AG20443 (cell line): ENCODE measurements around the gene ZBTB7C.

Experiments
- DNase-seq: peaks from one replicate; pipeline ENCODE4 v3.0.0; 2012; ENCODE audit warnings: low spot score, mixed read lengths

Gene ZBTB7C

DNA sequence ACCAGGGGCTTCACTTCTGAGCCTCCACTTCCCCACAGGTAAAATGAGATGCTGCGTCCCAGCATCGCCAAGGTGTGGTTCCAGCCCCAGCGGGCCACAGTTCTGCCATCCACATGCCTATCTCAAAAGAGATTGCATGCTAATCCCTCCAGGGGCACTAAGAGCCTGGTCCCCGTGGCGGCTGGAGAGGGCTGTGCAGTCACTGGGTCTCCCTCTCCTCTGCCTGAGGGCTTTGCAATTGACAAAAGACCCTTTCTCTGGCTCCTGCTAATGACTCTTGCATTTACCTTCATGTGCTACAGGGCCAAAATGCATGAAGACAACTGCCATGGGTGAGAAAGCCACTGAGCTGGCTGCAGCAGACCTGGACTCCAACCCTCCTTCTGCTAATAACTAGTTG lies 18.5 kb downstream of the ZBTB7C start:
- no peak for DNase-seq

GRCh38 chr18:48388478-48388877 lies 20.7 kb downstream of the ZBTB7C start:
- DNase-seq, result no peak

DNA sequence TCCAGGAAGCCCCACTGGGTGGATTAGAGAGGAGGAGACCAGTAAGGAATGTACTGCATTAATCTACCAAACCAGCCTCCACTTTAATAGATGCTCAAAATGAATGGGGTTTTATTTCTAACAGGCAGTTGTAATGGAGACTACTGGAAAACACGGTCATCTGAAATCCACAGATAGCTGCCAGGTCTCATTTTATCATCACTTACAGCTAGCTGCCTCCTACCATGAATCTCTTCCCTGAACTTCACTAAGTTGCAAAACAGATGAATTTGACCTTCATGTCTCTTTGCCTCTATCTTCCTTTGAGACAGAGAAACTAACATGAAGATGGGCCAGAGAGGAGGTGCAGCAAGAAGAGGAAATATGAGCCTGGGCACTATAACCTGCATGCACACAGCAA lies 21.9 kb downstream of the ZBTB7C start:
- DNase-seq, result no peak

- no peak for DNase-seq
These were observed 23.6 kb downstream of the ZBTB7C start for GRCh38 chr18:48385596-48385995.

DNA sequence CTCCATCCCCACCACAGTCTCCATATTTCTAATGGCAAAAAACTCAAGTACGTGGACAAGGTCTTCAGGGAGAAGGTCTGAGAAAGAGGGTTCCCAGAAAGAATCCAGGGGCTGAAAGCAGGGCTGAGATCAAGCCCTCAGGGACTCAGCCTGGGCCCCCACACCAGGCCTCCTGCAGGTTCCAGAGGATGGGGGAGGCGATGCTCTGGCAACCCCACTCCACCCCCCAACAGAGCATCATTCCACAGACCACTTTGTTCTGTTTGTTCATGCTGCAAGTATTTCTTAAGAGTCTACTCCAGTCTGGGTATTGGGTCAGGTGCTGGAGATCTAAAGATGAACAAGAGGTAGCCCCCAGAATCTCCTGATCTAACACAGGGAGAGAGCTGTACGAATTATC lies 32.2 kb downstream of the ZBTB7C start:
- DNase-seq, result no peak

DNA sequence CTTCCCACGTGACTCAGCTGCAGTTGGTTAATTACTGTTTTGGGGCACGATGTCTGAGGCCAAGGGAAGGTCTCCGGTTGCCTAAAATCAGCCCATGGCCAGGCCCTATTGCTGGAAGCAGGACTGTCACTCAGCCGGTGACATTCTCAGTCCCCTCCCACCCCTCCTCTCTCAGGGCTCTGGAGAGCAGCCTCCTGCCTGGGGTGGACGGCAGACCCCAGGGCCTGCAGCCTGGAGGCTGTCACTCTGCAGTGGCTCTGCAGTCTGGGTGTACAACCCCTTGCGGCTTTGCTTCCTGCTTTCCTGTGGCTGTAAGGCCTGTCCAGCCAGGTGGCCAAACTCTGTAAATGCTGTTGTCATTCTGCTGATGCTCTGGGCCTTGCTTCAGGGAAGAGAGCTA lies 32.8 kb downstream of the ZBTB7C start:
- DNase-seq, result no peak

DNA sequence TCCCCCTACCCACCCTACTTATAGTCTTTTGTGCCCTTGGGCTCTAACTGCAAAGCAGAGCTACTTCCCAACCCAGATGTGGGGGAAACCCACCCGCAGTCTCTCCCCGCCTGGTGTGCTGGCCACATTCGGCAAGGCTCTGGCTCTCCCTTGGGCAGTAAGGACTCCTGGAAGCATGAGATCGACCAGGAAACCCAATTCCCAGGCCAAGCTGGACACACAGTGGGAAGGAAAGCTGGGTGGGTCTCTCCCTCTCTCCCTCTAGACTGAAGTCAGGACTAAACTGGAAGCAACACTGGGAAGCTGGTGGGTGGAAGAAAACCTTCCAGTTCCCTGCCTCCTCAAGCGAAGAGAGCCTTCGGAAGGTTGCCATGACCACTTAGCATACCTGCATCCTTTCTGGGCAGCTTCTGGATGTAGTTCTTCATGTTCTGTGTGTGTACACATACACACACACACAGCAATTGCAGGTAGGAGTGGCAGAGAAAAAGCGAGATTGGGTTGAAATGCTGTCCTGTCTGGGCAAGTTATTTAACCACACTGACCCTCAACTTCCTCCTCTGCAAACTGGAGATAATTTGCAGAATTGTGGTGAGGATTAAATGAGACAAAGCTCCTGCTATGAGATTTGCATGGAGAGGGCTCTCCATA lies 33.9 kb downstream of the ZBTB7C start:
- DNase-seq, result no peak

DNA sequence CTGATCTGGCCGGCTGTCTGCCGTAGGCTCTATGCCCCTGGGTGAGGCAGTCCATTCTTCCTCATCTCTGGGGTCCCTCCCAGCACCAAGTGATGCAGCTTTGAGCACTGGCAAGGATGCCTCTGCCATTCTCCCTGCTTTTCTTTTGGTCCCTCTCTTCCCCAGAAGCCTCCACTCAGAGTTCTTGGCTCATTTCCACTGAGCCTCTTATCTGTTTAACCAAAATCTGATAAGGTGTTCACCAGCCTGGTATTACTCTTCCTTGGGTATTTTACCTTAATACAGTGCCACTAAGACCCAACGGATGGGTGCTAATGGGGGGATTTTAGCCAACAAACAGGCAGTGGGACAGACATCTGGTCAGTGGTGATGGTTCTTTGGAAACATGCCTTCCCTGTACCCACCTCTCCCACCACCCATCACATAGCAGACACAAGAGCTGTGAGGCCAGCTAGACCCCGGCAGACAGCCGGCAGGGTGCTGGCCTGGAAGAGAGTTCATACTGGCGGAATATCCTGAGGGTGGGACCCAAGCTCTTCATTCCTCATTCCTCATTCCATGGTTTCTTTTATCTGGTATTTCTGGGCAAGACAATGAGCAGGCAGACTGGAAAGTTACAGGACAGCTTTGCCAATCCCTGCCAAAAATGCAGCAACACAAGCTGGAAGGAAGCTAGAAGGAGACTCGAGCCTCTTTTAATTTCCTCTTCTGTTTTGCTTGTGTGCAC lies 34.6 kb downstream of the ZBTB7C start:
- no peak for DNase-seq

GRCh38 chr18:48371854-48372602 lies 37.2 kb downstream of the ZBTB7C start:
- no peak for DNase-seq

GRCh38 chr18:48367557-48367956 lies 41.6 kb downstream of the ZBTB7C start:
- DNase-seq, result no peak

GRCh38 chr18:48365965-48366364 lies 43.2 kb downstream of the ZBTB7C start:
- no peak for DNase-seq

DNA sequence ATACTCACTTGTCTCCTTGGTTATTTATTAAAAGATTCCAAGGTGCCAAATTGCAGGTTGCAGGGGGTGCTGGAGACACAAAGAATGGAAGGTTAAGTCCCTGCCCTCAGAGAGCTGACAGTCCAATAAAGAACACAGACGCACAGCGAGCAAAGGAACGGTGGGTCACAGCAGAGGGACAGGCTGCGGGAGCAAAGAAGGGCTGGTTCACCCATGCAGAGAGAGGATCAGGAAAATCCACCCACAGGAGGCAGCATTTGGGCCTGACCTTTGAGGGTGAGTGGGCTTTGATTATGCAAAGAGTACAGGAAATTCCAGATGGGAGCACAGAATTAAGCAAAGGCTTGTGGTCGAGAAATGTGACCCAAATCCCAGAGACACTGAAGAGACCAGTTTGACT lies 45.0 kb downstream of the ZBTB7C start:
- no peak for DNase-seq

GRCh38 chr18:48363175-48363574 lies 46.0 kb downstream of the ZBTB7C start:
- DNase-seq, result no peak

GRCh38 chr18:48361801-48362200 lies 47.4 kb downstream of the ZBTB7C start:
- DNase-seq, result no peak

GRCh38 chr18:48360376-48361021 lies 48.7 kb downstream of the ZBTB7C start:
- DNase-seq, result no peak

DNA sequence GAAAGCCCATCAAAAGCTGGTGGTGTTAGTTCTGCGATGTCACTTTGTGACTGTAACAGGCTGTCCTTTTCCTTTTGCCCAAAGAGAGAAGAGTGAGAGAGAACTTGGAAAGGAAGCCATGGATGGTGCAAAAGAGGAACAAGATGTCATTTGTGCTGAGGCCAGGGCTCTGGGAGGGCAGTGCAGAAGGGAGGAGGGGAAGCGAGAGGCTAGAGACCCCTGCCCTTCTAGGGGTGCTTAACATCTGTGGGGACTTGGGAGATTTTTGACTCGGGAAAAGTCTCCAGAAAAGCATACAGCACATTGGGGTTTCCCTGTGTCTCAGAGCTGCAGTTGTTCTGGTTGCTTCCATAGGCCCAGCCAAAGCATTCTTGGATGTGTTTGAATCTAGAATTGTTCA lies 49.6 kb downstream of the ZBTB7C start:
- no peak for DNase-seq

DNA sequence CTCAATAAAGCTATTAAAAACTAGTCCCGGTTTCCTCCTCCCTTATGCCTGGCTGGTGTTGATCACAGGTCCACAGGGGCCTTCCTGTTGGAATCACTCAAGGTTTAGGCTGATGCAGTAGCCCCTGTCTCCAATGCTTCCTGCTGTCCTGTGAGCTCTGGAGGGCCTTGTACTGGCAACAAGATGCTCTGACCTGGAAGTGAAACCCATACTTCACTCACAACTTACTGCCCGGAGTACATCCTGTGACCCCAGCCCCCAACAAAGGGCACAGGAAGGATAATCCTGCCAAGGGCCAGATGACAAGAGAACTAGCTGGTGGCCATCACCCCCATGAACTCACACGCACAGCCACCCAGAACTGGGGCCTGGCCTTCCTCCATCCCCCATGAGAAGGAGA lies 50.3 kb downstream of the ZBTB7C start:
- no peak for DNase-seq

- DNase-seq, result no peak
These were observed 52.1 kb downstream of the ZBTB7C start for GRCh38 chr18:48356909-48357631.

GRCh38 chr18:48356151-48356745 lies 52.9 kb downstream of the ZBTB7C start:
- DNase-seq, result no peak

DNA sequence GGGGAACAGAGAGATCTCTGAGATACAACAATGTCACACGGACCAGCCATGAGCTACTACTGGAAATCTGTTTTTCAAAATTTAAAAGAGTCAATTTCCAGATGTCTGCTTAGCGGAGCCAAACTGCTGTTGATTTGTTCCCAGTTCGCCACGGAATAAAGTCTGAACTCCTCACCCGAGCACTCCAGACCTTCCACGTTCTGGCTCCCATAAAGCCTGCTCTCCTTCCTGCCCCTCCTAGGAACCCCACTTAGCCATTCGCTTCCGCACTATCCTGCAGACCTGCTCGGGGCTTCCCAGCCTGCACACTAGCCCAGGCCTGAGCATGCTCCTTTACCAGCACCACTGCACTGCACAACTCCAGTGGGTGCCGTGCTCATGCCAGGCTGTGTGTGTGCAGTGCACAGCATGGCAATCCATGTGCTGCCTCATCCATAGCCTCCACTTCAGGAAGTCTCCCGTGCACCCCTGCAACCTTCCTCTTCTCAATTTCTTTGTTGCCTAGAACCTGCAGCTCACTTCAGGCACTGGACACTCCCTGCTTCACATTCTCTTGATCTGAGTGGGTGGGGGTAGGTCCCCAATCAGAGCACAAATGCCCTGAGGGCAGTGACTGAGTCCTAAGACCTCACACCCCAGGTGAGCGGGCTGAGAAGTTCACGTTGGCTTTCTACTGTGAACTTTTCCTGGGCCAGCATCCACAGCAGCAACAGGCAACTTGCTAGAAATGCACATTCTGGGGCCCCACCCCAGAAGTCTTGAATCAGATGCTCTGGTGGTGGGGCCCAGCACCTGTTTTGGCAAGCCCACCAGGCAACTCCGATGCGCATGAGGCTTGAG lies 53.7 kb downstream of the ZBTB7C start:
- no peak for DNase-seq
